HL-60/S4 treated with retinoic acid at 250 ng/mL for 4 days and 3 days (cell line): ENCODE results near the gene ALOXE3.

Source experiments
- in situ Hi-C: fragments of 300-500 bp; cut with MboI; formaldehyde crosslinking; loops from 2 replicates; pipeline ENCODE4 v1.7.0; 2022; ENCODE audit warnings: low sequenced_read_pairs

Gene ALOXE3

GRCh38 chr17:8073627-8074484 lies 44.5 kb downstream of the ALOXE3 start:
- in situ Hi-C loops: loop anchor here (25.0 kb wide), 1 partner anchor 688 kb away; the partner anchor contains the start of gene SPDYE4

- in situ Hi-C loops: loop anchor here (25.0 kb wide), 1 partner anchor 689 kb away; the partner anchor contains the start of gene SPDYE4
These were observed 45.4 kb downstream of the ALOXE3 start for GRCh38 chr17:8072729-8073461.

- in situ Hi-C loops: loop anchor here (25.0 kb wide), 1 partner anchor 690 kb away; the partner anchor contains the start of gene SPDYE4
These were observed 46.0 kb downstream of the ALOXE3 start for GRCh38 chr17:8072341-8072728.

- in situ Hi-C loops: loop anchor here (25.0 kb wide), 1 partner anchor 691 kb away; the partner anchor contains the start of gene SPDYE4
These were observed 46.8 kb downstream of the ALOXE3 start for GRCh38 chr17:8071496-8071895.

GRCh38 chr17:8069587-8069860 lies 48.8 kb downstream of the ALOXE3 start:
- in situ Hi-C loops: loop anchor here (25.0 kb wide), 1 partner anchor 693 kb away; the partner anchor contains the start of gene SPDYE4

- in situ Hi-C loops: loop anchor here (25.0 kb wide), 1 partner anchor 693 kb away; the partner anchor contains the start of gene SPDYE4
These were observed 49.4 kb downstream of the ALOXE3 start for GRCh38 chr17:8068736-8069586.

- in situ Hi-C loops: loop anchor here (25.0 kb wide), 1 partner anchor 694 kb away; the partner anchor contains the start of gene SPDYE4
These were observed 50.5 kb downstream of the ALOXE3 start for GRCh38 chr17:8067806-8068205.

- in situ Hi-C loops: loop anchor here (25.0 kb wide), 1 partner anchor 695 kb away; the partner anchor contains the start of gene SPDYE4
These were observed 51.2 kb downstream of the ALOXE3 start for GRCh38 chr17:8066841-8067775.

- in situ Hi-C loops: loop anchor here (25.0 kb wide), 1 partner anchor 698 kb away; the partner anchor contains the start of gene SPDYE4
These were observed 53.7 kb downstream of the ALOXE3 start for GRCh38 chr17:8064561-8065019.

- in situ Hi-C loops: loop anchor here (25.0 kb wide), 1 partner anchor 698 kb away; the partner anchor contains the start of gene SPDYE4
These were observed 54.4 kb downstream of the ALOXE3 start for GRCh38 chr17:8063761-8064534.

GRCh38 chr17:8062807-8063483 lies 55.4 kb downstream of the ALOXE3 start:
- in situ Hi-C loops: loop anchor here (25.0 kb wide), 1 partner anchor 699 kb away; the partner anchor contains the start of gene SPDYE4

GRCh38 chr17:8062435-8062806 lies 55.9 kb downstream of the ALOXE3 start:
- in situ Hi-C loops: loop anchor here (25.0 kb wide), 1 partner anchor 700 kb away; the partner anchor contains the start of gene SPDYE4

- in situ Hi-C loops: loop anchor here (25.0 kb wide), 1 partner anchor 700 kb away; the partner anchor contains the start of gene SPDYE4
These were observed 56.5 kb downstream of the ALOXE3 start for GRCh38 chr17:8061851-8062250.

- in situ Hi-C loops: loop anchor here (25.0 kb wide), 1 partner anchor 702 kb away; the partner anchor contains the start of gene SPDYE4
These were observed 58.0 kb downstream of the ALOXE3 start for GRCh38 chr17:8060274-8060673.

- in situ Hi-C loops: loop anchor here (25.0 kb wide), 1 partner anchor 703 kb away; the partner anchor contains the start of gene SPDYE4
These were observed 59.2 kb downstream of the ALOXE3 start for GRCh38 chr17:8059131-8059530.

GRCh38 chr17:8057691-8058114 lies 60.6 kb downstream of the ALOXE3 start:
- in situ Hi-C loops: loop anchor here (25.0 kb wide), 1 partner anchor 705 kb away; the partner anchor contains the start of gene SPDYE4

GRCh38 chr17:8056976-8057625 lies 61.2 kb downstream of the ALOXE3 start:
- in situ Hi-C loops: loop anchor here (25.0 kb wide), 1 partner anchor 705 kb away; the partner anchor contains the start of gene SPDYE4
